H1 (cell line): ENCODE measurements around the gene GAMT.

Experiments used
- CHD2 ChIP-seq: IDR thresholded peaks from 2 replicates; pipeline ENCODE4 v1.6.1; 2012; ENCODE audit warnings: low read length, improper control_type of control experiment
- CTCF ChIP-seq, 3 experiments: IDR thresholded peaks; 1 replicate in 2 of 3; 2 replicates in 1 of 3; pipeline versions ENCODE4 v1.5.1 to v1.6.1; 2011; ENCODE audit warnings: low read length in 3 of 3, mild to moderate bottlenecking in 3 of 3, inconsistent platforms in 2 of 3, low read depth in 1 of 3, moderate library complexity in 1 of 3; ENCODE audit not compliant: insufficient read depth in 1 of 3; ENCODE audit errors: control extremely low read depth in 1 of 3
- FOSL1 ChIP-seq: IDR thresholded peaks from 2 replicates; pipeline ENCODE4 v1.6.1; 2011; ENCODE audit warnings: mild to moderate bottlenecking, low read depth, low read length, moderate library complexity; ENCODE audit not compliant: insufficient read depth
- HDAC2 ChIP-seq, 2 experiments: fragments of 300-600 bp in 1 of 2; sonication (generic) in 1 of 2; IDR thresholded peaks; 2 replicates each; pipeline ENCODE4 v1.6.1; 2011 to 2012; ENCODE audit warnings: low read depth in 2 of 2, low read length in 2 of 2, mild to moderate bottlenecking in 2 of 2, moderate library complexity in 2 of 2, borderline replicate concordance in 1 of 2, inconsistent platforms in 1 of 2
- JUN ChIP-seq: IDR thresholded peaks from 2 replicates; pipeline ENCODE4 v1.6.1; 2011; ENCODE audit warnings: low read depth, mild to moderate bottlenecking, improper control_type of control experiment, low read length
- SRF ChIP-seq: IDR thresholded peaks from 2 replicates; pipeline ENCODE4 v1.6.1; 2011; ENCODE audit warnings: mild to moderate bottlenecking, low read depth, low read length, moderate library complexity

- no peak for TF ChIP-seq HDAC2 (IDR thresholded peaks at IDR 0.05; ENCODE audit: borderline replicate concordance in 1 of 2, low read depth in 2 of 2, low read length in 2 of 2)
- TF ChIP-seq FOSL1: no peak
- no peak for TF ChIP-seq CHD2
- TF ChIP-seq SRF: no peak
- no peak for TF ChIP-seq JUN
- TF ChIP-seq CTCF (IDR thresholded peaks at IDR 0.05; ENCODE audit: control extremely low read depth in 1 of 3, insufficient read depth in 1 of 3, low read depth in 1 of 3, low read length in 3 of 3): no peak
These were observed 23.0 kb upstream of the GAMT start for GRCh38 chr19:1424192-1424955.
